ENCODE results near the gene MSI2. TPM values are rescaled to one million over a fixed set of nuclear protein-coding genes. Genes with fewer than 3 reads are reported as not detected.

Gene MSI2
- total and polyA plus RNA-seq, 2 donors (not counting 1 experiment from before 2014, with no cell fraction given): 16.1 to 196 TPM

DNA sequence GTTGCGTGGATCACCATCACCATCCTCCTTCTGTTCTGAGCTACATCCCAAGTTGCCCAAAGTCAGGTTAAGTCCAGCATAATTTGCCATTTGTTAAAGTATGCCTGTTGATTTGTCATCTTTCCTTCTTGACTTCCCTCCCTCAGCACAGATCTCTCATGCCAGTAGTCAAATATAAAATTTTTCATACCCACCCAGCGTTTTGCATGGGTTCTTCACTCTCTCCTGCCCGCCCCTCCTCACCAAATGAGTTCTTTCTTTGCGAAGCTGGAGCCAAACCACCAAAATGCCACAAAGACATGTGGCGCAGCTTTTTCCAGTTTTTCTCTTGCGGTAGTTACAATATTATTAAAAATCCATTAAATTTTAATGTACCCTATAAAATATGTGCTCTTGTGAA, 167.2 kb downstream of the MSI2 start:
- WGBS (ENCODE audit: insufficient coverage): 13% methylated on average over 3 of the region's 6 CpGs
- H3K27ac ChIP-seq (ENCODE audit: low read length in 2 of 2): no peak overlapping the region
- POLR2A ChIA-PET: no interaction called here

DNA sequence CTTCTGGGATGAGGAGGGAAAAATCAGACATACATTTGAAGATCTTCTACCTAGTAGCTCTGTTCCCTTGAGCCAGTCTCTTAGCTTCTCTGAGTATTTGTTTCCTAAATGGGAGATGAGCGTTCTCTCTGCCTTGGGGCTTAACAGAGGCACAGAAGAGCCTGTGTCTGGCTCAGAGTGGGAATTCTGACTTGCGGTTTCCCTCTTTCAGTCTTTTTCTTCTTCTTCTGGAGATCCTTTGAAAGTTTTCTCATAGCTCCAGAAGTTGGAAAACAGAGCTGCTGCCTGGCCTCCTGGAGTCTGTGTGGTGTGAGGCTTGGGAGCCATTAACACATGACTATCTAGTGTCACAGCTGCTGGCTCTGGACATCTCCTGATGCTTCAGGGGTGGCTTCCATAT, 167.9 kb downstream of the MSI2 start:
- Histone ChIP-seq H4K20me1 (ENCODE audit: control insufficient read depth, insufficient read depth, low read length, poor library complexity, severe bottlenecking) (peaks cover 55% of the 10 kb centered on the region), H3K9me3 (ENCODE audit: control extremely low read depth in 1 of 3, control insufficient read depth in 2 of 3, insufficient read depth in 1 of 3, low read length in 2 of 3) (no peaks in the 10 kb centered on the region), H3K79me2 (ENCODE audit: control insufficient read depth, insufficient read depth, low read length) (peaks cover 65% of the 10 kb centered on the region), H3K4me1 (ENCODE audit: control insufficient read depth in 2 of 2, insufficient read depth in 2 of 2, low read length in 2 of 2) (peaks cover 10 to 12% of the 10 kb centered on the region in 2 donors), H3K9ac (ENCODE audit: low read length) (no peak overlapping the region), H3K4me3 (ENCODE audit: control extremely low read depth in 1 of 5, extremely low read depth in 1 of 5, insufficient read depth in 1 of 5, low read depth in 2 of 5, low read length in 4 of 5) (no peak overlapping the region), H2AFZ (ENCODE audit: insufficient read depth, low read depth, low read length, poor library complexity, severe bottlenecking) (no peak overlapping the region), H3K27me3 (replicated peaks in 1 of 4; ENCODE audit: control extremely low read depth in 1 of 4, control insufficient read depth in 3 of 4, insufficient read depth in 4 of 4, low read length in 3 of 4) (no peaks in the 10 kb centered on the region), H3K4me2 (replicated peaks; ENCODE audit: low read depth, low read length, poor library complexity, severe bottlenecking) (no peak overlapping the region), H3K27ac (ENCODE audit: low read length in 2 of 2) (no peak overlapping the region), H3K36me3 (replicated peaks in 1 of 2; ENCODE audit: control extremely low read depth in 1 of 2, control insufficient read depth in 1 of 2, extremely low read depth in 1 of 2, insufficient read depth in 2 of 2, low read length in 1 of 2) (no peaks in the 10 kb centered on the region)
- no peaks in the 10 kb centered on the region for H3K27me3 Mint-ChIP-seq
- POLR2A ChIA-PET: no interaction called here
- no peak overlapping the region for H3K27ac Mint-ChIP-seq
- intact Hi-C loops (cut with micrococcal nuclease): loop anchor here (2.0 kb wide), 1 partner anchor 15 kb away; no protein-coding TSS in a partner anchor
- no peak for ATAC-seq (ENCODE audit: low read depth)
- H3K4me3 Mint-ChIP-seq: no peak overlapping the region
- H3K9me3 Mint-ChIP-seq (ENCODE audit: insufficient read depth): no peaks in the 10 kb centered on the region
- TF ChIP-seq EZH2 (IDR thresholded peaks at IDR 0.05; ENCODE audit: borderline replicate concordance, insufficient read depth, low read depth, low read length, poor library complexity, severe bottlenecking): no peak
- TF ChIP-seq, protein P1, sequence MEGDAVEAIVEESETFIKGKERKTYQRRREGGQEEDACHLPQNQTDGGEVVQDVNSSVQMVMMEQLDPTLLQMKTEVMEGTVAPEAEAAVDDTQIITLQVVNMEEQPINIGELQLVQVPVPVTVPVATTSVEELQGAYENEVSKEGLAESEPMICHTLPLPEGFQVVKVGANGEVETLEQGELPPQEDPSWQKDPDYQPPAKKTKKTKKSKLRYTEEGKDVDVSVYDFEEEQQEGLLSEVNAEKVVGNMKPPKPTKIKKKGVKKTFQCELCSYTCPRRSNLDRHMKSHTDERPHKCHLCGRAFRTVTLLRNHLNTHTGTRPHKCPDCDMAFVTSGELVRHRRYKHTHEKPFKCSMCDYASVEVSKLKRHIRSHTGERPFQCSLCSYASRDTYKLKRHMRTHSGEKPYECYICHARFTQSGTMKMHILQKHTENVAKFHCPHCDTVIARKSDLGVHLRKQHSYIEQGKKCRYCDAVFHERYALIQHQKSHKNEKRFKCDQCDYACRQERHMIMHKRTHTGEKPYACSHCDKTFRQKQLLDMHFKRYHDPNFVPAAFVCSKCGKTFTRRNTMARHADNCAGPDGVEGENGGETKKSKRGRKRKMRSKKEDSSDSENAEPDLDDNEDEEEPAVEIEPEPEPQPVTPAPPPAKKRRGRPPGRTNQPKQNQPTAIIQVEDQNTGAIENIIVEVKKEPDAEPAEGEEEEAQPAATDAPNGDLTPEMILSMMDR (IDR thresholded peaks at IDR 0.05): no peak
- CTCF ChIA-PET: interaction anchor here (1.0 to 1.8 kb wide), 2 partner anchors 23 to 181 kb away, joined by 4 to 10 read pairs; no protein-coding TSS in a partner anchor
- 72% methylated on average over 2 of the region's 2 CpGs for WGBS (ENCODE audit: insufficient coverage)
- DNase-seq: no peak
- peaks cover 36% of the 10 kb centered on the region for H3K4me1 Mint-ChIP-seq

More for the DNA sequence above, 167.2 kb downstream of the MSI2 start:
- Mint-ChIP-seq H3K27ac (no peak overlapping the region), H3K4me3 (no peak overlapping the region), H3K4me1 (peaks cover 37% of the 10 kb centered on the region), H3K9me3 (ENCODE audit: insufficient read depth) (no peaks in the 10 kb centered on the region), H3K27me3 (no peaks in the 10 kb centered on the region)
- Histone ChIP-seq H3K4me1 (ENCODE audit: control insufficient read depth in 2 of 2, insufficient read depth in 2 of 2, low read length in 2 of 2) (peaks cover 10 to 12% of the 10 kb centered on the region in 2 donors), H3K36me3 (replicated peaks in 1 of 2; ENCODE audit: control extremely low read depth in 1 of 2, control insufficient read depth in 1 of 2, extremely low read depth in 1 of 2, insufficient read depth in 2 of 2, low read length in 1 of 2) (no peaks in the 10 kb centered on the region), H3K4me3 (ENCODE audit: control extremely low read depth in 1 of 5, extremely low read depth in 1 of 5, insufficient read depth in 1 of 5, low read depth in 2 of 5, low read length in 4 of 5) (no peak overlapping the region), H2AFZ (ENCODE audit: insufficient read depth, low read depth, low read length, poor library complexity, severe bottlenecking) (no peak overlapping the region), H3K79me2 (ENCODE audit: control insufficient read depth, insufficient read depth, low read length) (peaks cover 60% of the 10 kb centered on the region), H3K4me2 (replicated peaks; ENCODE audit: low read depth, low read length, poor library complexity, severe bottlenecking) (no peak overlapping the region), H3K27me3 (replicated peaks in 1 of 4; ENCODE audit: control extremely low read depth in 1 of 4, control insufficient read depth in 3 of 4, insufficient read depth in 4 of 4, low read length in 3 of 4) (no peaks in the 10 kb centered on the region), H3K9ac (ENCODE audit: low read length) (no peak overlapping the region), H4K20me1 (ENCODE audit: control insufficient read depth, insufficient read depth, low read length, poor library complexity, severe bottlenecking) (peaks cover 50% of the 10 kb centered on the region), H3K9me3 (ENCODE audit: control extremely low read depth in 1 of 3, control insufficient read depth in 2 of 3, insufficient read depth in 1 of 3, low read length in 2 of 3) (no peaks in the 10 kb centered on the region)
- DNase-seq: no peak
- intact Hi-C loops (cut with micrococcal nuclease): no loop called here
- ATAC-seq (ENCODE audit: low read depth): no peak
- CTCF ChIA-PET: interaction anchor here (1.0 to 1.8 kb wide), 2 partner anchors 23 to 180 kb away, joined by 4 to 10 read pairs; no protein-coding TSS in a partner anchor
- no peak for TF ChIP-seq EZH2 (IDR thresholded peaks at IDR 0.05; ENCODE audit: borderline replicate concordance, insufficient read depth, low read depth, low read length, poor library complexity, severe bottlenecking)
- TF ChIP-seq, protein P1 (IDR thresholded peaks at IDR 0.05): no peak

All from B cell (primary cell).